ENCODE measurements around the gene MINDY4B. TPM values are rescaled to one million over a fixed set of nuclear protein-coding genes. Genes with fewer than 3 reads are reported as not detected.

Gene MINDY4B
- total and polyA plus RNA-seq, 2 of the 4 experiments (the other 2 are of a cell fraction) = not detected

- H3K9me1 ChIP-seq (ENCODE audit: insufficient read depth, low read length) = no peaks in the 10 kb centered on the region
- no peak overlapping the region for H4K5ac ChIP-seq (ENCODE audit: low read depth, low read length)
- H3K79me1 ChIP-seq (ENCODE audit: low read depth in 1 of 2, low read length in 2 of 2) = no peaks in the 10 kb centered on the region
- ATAC-seq (ENCODE audit: low read depth) = no peak
- no peak overlapping the region for H3K18ac ChIP-seq (ENCODE audit: low read depth, low read length)
- H2BK5ac ChIP-seq (ENCODE audit: low read depth, low read length, poor library complexity, severe bottlenecking) = no peak overlapping the region
- H4K8ac ChIP-seq (ENCODE audit: low read depth in 2 of 2, low read length in 2 of 2) = no peak overlapping the region
- no peaks in the 10 kb centered on the region for H4K20me1 ChIP-seq (ENCODE audit: insufficient read depth, low read length)
- no peak overlapping the region for H3K4me3 ChIP-seq (ENCODE audit: insufficient read depth, low read depth, low read length)
- CTCF ChIA-PET = interaction anchor here (0.6 kb wide), 1 partner anchor 29 kb away, joined by 4 read pairs; no protein-coding TSS in a partner anchor
- H4K91ac ChIP-seq (ENCODE audit: insufficient read depth, low read depth, low read length) = no peak overlapping the region
- H3K4ac ChIP-seq (ENCODE audit: low read depth, low read length) = no peak overlapping the region
- no peak overlapping the region for H3K27ac ChIP-seq (ENCODE audit: insufficient read depth, low read length)
- H3K23ac ChIP-seq (ENCODE audit: low read depth, low read length) = no peak overlapping the region
- H3K36me3 ChIP-seq (ENCODE audit: control insufficient read depth, insufficient read depth, low read length) = no peaks in the 10 kb centered on the region
- WGBS, 2 experiments (ENCODE audit: extremely low coverage in 2 of 2, insufficient read length in 1 of 2) = 80% methylated on average over 1 of the region's 4 CpGs; no CpG with 5 or more reads in 1 of the 2 experiments
- intact Hi-C loops (cut with micrococcal nuclease) (no loop called here), dilution Hi-C loops (cut with HindIII; ENCODE audit: low sequenced_read_pairs, unreplicated experiment) (no loop called here), in situ Hi-C loops (cut with MboI; ENCODE audit: low sequenced_read_pairs) (no loop called here)
- no peak overlapping the region for H2AFZ ChIP-seq (replicated peaks; ENCODE audit: low read length, poor library complexity)
- H2BK20ac ChIP-seq (ENCODE audit: low read depth, low read length) = no peak overlapping the region
- H3K9me3 ChIP-seq (ENCODE audit: control insufficient read depth, insufficient read depth, low read length) = no peaks in the 10 kb centered on the region
- no peak overlapping the region for H3K14ac ChIP-seq (replicated peaks; ENCODE audit: low read depth, low read length)
- H3K27me3 ChIP-seq (ENCODE audit: control insufficient read depth, insufficient read depth, low read length) = peaks cover 4% of the 10 kb centered on the region; the same call in 1 of the 2 replicates
- no TSS peak for BruUV-seq (replicated peaks)
- H3K4me2 ChIP-seq (ENCODE audit: low read depth, low read length) = no peak overlapping the region
- peak; percentile 7 for DNase-seq
- TF ChIP-seq CTCF (conservative IDR thresholded peaks at IDR 0.05; ENCODE audit: low read depth, low read length) = no peak
- TF ChIP-seq FOS (IDR thresholded peaks at IDR 0.05; ENCODE audit: low read depth, low read length) = no peak
- TF ChIP-seq CEBPB (IDR thresholded peaks at IDR 0.05; ENCODE audit: low read depth, low read length) = no peak
- no peak for TF ChIP-seq SMC3 (IDR thresholded peaks at IDR 0.05; ENCODE audit: low read depth, low read length)
- TF ChIP-seq MAZ (IDR thresholded peaks at IDR 0.05; ENCODE audit: borderline replicate concordance, low read depth, low read length) = no peak
- TF ChIP-seq ELK1 (IDR thresholded peaks at IDR 0.05; ENCODE audit: borderline replicate concordance, low read depth, low read length) = no peak
- no peak for TF ChIP-seq MAFK (IDR thresholded peaks at IDR 0.05; ENCODE audit: low read depth, low read length)
- TF ChIP-seq RAD21 (IDR thresholded peaks at IDR 0.05; ENCODE audit: low read length) = no peak
- no peak for TF ChIP-seq BHLHE40 (IDR thresholded peaks at IDR 0.05; ENCODE audit: low read depth, low read length)
- TF ChIP-seq CHD1 (IDR thresholded peaks at IDR 0.05; ENCODE audit: low read depth, low read length) = no peak
- no peak for TF ChIP-seq RFX5 (IDR thresholded peaks at IDR 0.05; ENCODE audit: low read depth, low read length)
- no peak for TF ChIP-seq NFE2L2 (IDR thresholded peaks at IDR 0.05; ENCODE audit: low read depth, low read length)
- no peak for TF ChIP-seq POLR2A (IDR thresholded peaks at IDR 0.05; ENCODE audit: low read depth, low read length)
- TF ChIP-seq RCOR1 (IDR thresholded peaks at IDR 0.05; ENCODE audit: insufficient replicate concordance, low read length) = no peak
- no peak for TF ChIP-seq USF2 (IDR thresholded peaks at IDR 0.05; ENCODE audit: low read depth, low read length)
- TF ChIP-seq MXI1 (IDR thresholded peaks at IDR 0.05; ENCODE audit: borderline replicate concordance, low read depth, low read length) = no peak
- H3K9ac ChIP-seq (ENCODE audit: low read depth, low read length) = no peak overlapping the region
- no peak overlapping the region for H3K56ac ChIP-seq (ENCODE audit: extremely low read depth, insufficient read depth, low read length)
- H2BK120ac ChIP-seq (ENCODE audit: low read depth, low read length) = no peak overlapping the region
- H2BK15ac ChIP-seq (ENCODE audit: low read depth, low read length) = no peak overlapping the region
- POLR2A ChIA-PET (ENCODE audit: unreplicated experiment) = no interaction called here
- no peaks in the 10 kb centered on the region; the same call in 1 of the 2 replicates for H3K4me1 ChIP-seq (ENCODE audit: control insufficient read depth, insufficient read depth, low read length)
- H2AK9ac ChIP-seq (replicated peaks; ENCODE audit: low read depth, low read length, poor library complexity) = no peak overlapping the region
- no peak overlapping the region for H2AK5ac ChIP-seq (ENCODE audit: low read depth, low read length)
These were observed 34.0 kb downstream of the MINDY4B start for GRCh38 chr3:150871192-150871591.
